Ishikawa (cell line): ENCODE measurements around the gene ANKRD16.

Source experiments
- CEBPB ChIP-seq: IDR thresholded peaks from 2 replicates; pipeline ENCODE4 v1.6.1; 2012
- CREB1 ChIP-seq: IDR thresholded peaks from 2 replicates; pipeline ENCODE4 v1.6.1; 2012; ENCODE audit warnings: low read depth
- EGR1 ChIP-seq: IDR thresholded peaks from 2 replicates; pipeline ENCODE4 v1.6.1; 2012
- EP300 ChIP-seq: IDR thresholded peaks from 2 replicates; pipeline ENCODE4 v1.6.1; 2012; ENCODE audit warnings: borderline replicate concordance
- FOXM1 ChIP-seq: IDR thresholded peaks from 2 replicates; pipeline ENCODE4 v1.6.1; 2012; ENCODE audit warnings: low read depth, borderline replicate concordance
- MAX ChIP-seq: IDR thresholded peaks from 2 replicates; pipeline ENCODE4 v1.6.1; 2012
- NFIC ChIP-seq: IDR thresholded peaks from 2 replicates; pipeline ENCODE4 v1.6.1; 2012
- RAD21 ChIP-seq: IDR thresholded peaks from 2 replicates; pipeline ENCODE4 v1.6.1; 2012; ENCODE audit warnings: low read depth
- REST ChIP-seq: IDR thresholded peaks from 2 replicates; pipeline ENCODE4 v1.6.1; 2012; ENCODE audit warnings: low read depth, mild to moderate bottlenecking
- TAF1 ChIP-seq: IDR thresholded peaks from 2 replicates; pipeline ENCODE4 v1.6.1; 2012; ENCODE audit warnings: low read depth, mild to moderate bottlenecking
- TCF12 ChIP-seq: IDR thresholded peaks from 2 replicates; pipeline ENCODE4 v1.6.1; 2012; ENCODE audit warnings: low read depth
- TEAD4 ChIP-seq: IDR thresholded peaks from 2 replicates; pipeline ENCODE4 v1.6.1; 2012
- USF1 ChIP-seq: IDR thresholded peaks from 2 replicates; pipeline ENCODE4 v1.6.1; 2012
- YY1 ChIP-seq: IDR thresholded peaks from 2 replicates; pipeline ENCODE4 v1.6.1; 2012; ENCODE audit warnings: low read depth
- ZBTB7A ChIP-seq: IDR thresholded peaks from 2 replicates; pipeline ENCODE4 v1.6.1; 2012; ENCODE audit warnings: low read depth

ANKRD16 gene

GRCh38 chr10:5892007-5892406 lies 2.3 kb upstream of the ANKRD16 start:
- TF ChIP-seq MAX = no peak
- no peak for TF ChIP-seq TCF12
- no peak for TF ChIP-seq RAD21
- no peak for TF ChIP-seq CEBPB
- TF ChIP-seq NFIC = no peak
- TF ChIP-seq USF1 = no peak
- no peak for TF ChIP-seq TAF1
- TF ChIP-seq REST = no peak
- TF ChIP-seq YY1 = no peak
- no peak for TF ChIP-seq ZBTB7A
- TF ChIP-seq EP300 = no peak
- TF ChIP-seq EGR1 = no peak
- no peak for TF ChIP-seq TEAD4
- no peak for TF ChIP-seq FOXM1
- no peak for TF ChIP-seq CREB1

- TF ChIP-seq MAX (no peak), EP300 (no peak), USF1 (no peak), CEBPB (no peak), YY1 (no peak), REST (no peak), EGR1 (no peak), TCF12 (no peak), RAD21 (no peak), TAF1 (no peak), FOXM1 (no peak), TEAD4 (no peak), ZBTB7A (no peak), NFIC (no peak), CREB1 (no peak)
Observed at GRCh38 chr10:5891009-5891408, 1.3 kb upstream of the ANKRD16 start.

- TF ChIP-seq EP300 = no peak
- TF ChIP-seq TAF1 = no peak
- 0 out of 2 replicates have a peak, but pooled peaks have one; percentile 18 for TF ChIP-seq MAX
Observed at GRCh38 chr10:5890452-5890915, 791 bp upstream of the ANKRD16 start.

- TF ChIP-seq MAX (peak; percentile 58; the same call in 1 of the 2 replicates), RAD21 (no peak), CEBPB (no peak), NFIC (no peak), EGR1 (no peak), ZBTB7A (peak; percentile 38), YY1 (no peak), USF1 (no peak), TAF1 (no peak), CREB1 (no peak), FOXM1 (no peak), EP300 (no peak), TEAD4 (no peak), REST (no peak), TCF12 (no peak)
Observed at GRCh38 chr10:5888843-5889623, 660 bp downstream of the ANKRD16 start.
